Testis (tissue), 2 donors: Measurements from ENCODE around the gene MCC.

Source experiments
- CTCF ChIP-seq, 3 experiments: fragments of 450-650 bp in 2 of 3; fragments of 200-600 bp in 1 of 3; sonication (generic) in 1 of 3; IDR thresholded peaks; one replicate each; pipeline ENCODE4 v1.5.1; 2016 to 2019; ENCODE audit warnings: antibody characterized with exemption in 3 of 3, mild to moderate bottlenecking in 2 of 3, moderate library complexity in 1 of 3
- POLR2A ChIP-seq: fragments of 450-650 bp; IDR thresholded peaks from one replicate; pipeline ENCODE4 v1.6.1; 2017; ENCODE audit warnings: antibody characterized with exemption, mild to moderate bottlenecking, moderate library complexity

- TF ChIP-seq CTCF (IDR thresholded peaks at IDR 0.05) (no peak), POLR2A (no peak)
Measured at GRCh38 chr5:113040672-113041260, 447.5 kb downstream of the MCC start.
